PC-9 (cell line): ENCODE results near the gene ELAVL4. TPM values are rescaled to one million over a fixed set of nuclear protein-coding genes. Genes with fewer than 3 reads are reported as not detected.

Experiments
- BruUV-seq: library from RNA; stranded (reverse); fragments of 400-500 nt; replicated peaks from 2 replicates; lab custom pipeline; 2021; lab: Mats Ljungman, UMichigan
- CTCF ChIA-PET: fragments of 300-600 bp; sonication (Branson Sonifier 250); formaldehyde crosslinking; loops from one replicate; lab custom pipeline; 2022; ENCODE audit warnings: antibody characterized with exemption; lab: Charles Lee
- POLR2A ChIA-PET: fragments of 300-600 bp; sonication (Branson Sonifier 250); formaldehyde crosslinking; loops from one replicate; lab custom pipeline; 2022; ENCODE audit warnings: antibody characterized with exemption; ENCODE audit not compliant: unreplicated experiment; lab: Charles Lee
- DNase-seq, 2 experiments: peaks; one replicate each; pipeline versions ENCODE4 v3.0.0 to v3.0.0-alpha.2; 2015 to 2022; ENCODE audit warnings: mixed read lengths in 1 of 2
- H2AFZ ChIP-seq: fragments of 200-600 bp; sonication (generic); 2 replicates; pipeline ENCODE4 v1.8.1; 2017; ENCODE audit warnings: antibody characterized with exemption
- H3F3A ChIP-seq: fragments of 200-600 bp; sonication (generic); 2 replicates; pipeline ENCODE4 v1.8.1; 2017; ENCODE audit warnings: antibody characterized with exemption, mild to moderate bottlenecking, low read depth; ENCODE audit not compliant: insufficient read depth
- H3K27ac ChIP-seq: fragments of 200-600 bp; sonication (generic); 2 replicates; pipeline ENCODE4 v1.6.1; 2016; ENCODE audit warnings: mixed run types
- H3K27me3 ChIP-seq: fragments of 200-600 bp; sonication (generic); 2 replicates; pipeline ENCODE4 v1.6.1; 2016; ENCODE audit warnings: low read depth, mixed run types; ENCODE audit not compliant: insufficient read depth
- H3K36me3 ChIP-seq: fragments of 200-600 bp; sonication (generic); 2 replicates; pipeline ENCODE4 v1.6.1; 2016; ENCODE audit warnings: low read depth, mixed run types
- H3K4me1 ChIP-seq: fragments of 200-600 bp; sonication (generic); replicated peaks from 2 replicates; pipeline ENCODE4 v1.6.1; 2016; ENCODE audit warnings: mixed run types; ENCODE audit not compliant: insufficient read depth
- H3K4me2 ChIP-seq: fragments of 200-600 bp; sonication (generic); 2 replicates; pipeline ENCODE4 v1.6.1; 2017; ENCODE audit warnings: mixed run types
- H3K4me3 ChIP-seq: fragments of 200-600 bp; sonication (generic); 2 replicates; pipeline ENCODE4 v1.6.1; 2016; ENCODE audit warnings: mixed run types
- H3K79me2 ChIP-seq: fragments of 200-600 bp; sonication (generic); 2 replicates; pipeline ENCODE4 v1.6.1; 2017; ENCODE audit warnings: low read depth, mixed run types
- H3K9me2 ChIP-seq: fragments of 200-600 bp; sonication (generic); 2 replicates; pipeline ENCODE4 v1.8.1; 2017; ENCODE audit warnings: mild to moderate bottlenecking; ENCODE audit not compliant: insufficient read depth
- H3K9me3 ChIP-seq: fragments of 200-600 bp; sonication (generic); 2 replicates; pipeline ENCODE4 v1.8.1; 2016; ENCODE audit warnings: low read depth; ENCODE audit not compliant: insufficient read depth
- H4K20me1 ChIP-seq: fragments of 200-600 bp; sonication (generic); 2 replicates; pipeline ENCODE4 v1.8.1; 2017; ENCODE audit not compliant: insufficient read depth
- CTCF ChIP-seq: fragments of 200-600 bp; sonication (generic); conservative IDR thresholded peaks from 2 replicates; pipeline ENCODE4 v1.6.1; 2017; ENCODE audit warnings: mixed run types, antibody characterized with exemption, mild to moderate bottlenecking, moderate library complexity
- EZH2 ChIP-seq: fragments of 200-600 bp; sonication (generic); IDR thresholded peaks from 2 replicates; pipeline ENCODE4 v1.8.0; 2017; ENCODE audit warnings: antibody characterized with exemption, low read depth
- intact Hi-C: fragments of 100-400 bp; cut with micrococcal nuclease; formaldehyde crosslinking; loops from one replicate; pipeline ENCODE4 v1.10.0; 2022; ENCODE audit not compliant: unreplicated experiment
- total RNA-seq: library from RNA; stranded (reverse); gene quantifications from 2 replicates; pipeline ENCODE4 v1.2.3, GENCODE V29; 2021

The ELAVL4 gene
- total RNA-seq, 1 experiment from 2014 or later = not detected

GRCh38 chr1:50197216-50197615 lies 88.5 kb downstream of the ELAVL4 start:
- H3K27me3 ChIP-seq = peaks cover 11% of the 10 kb centered on the region
- H3K27ac ChIP-seq = no peak overlapping the region
- H2AFZ ChIP-seq = no peak overlapping the region
- H3F3A ChIP-seq = no peaks in the 10 kb centered on the region
- POLR2A ChIA-PET = no interaction called here
- no peak overlapping the region for H3K4me2 ChIP-seq
- no peaks in the 10 kb centered on the region for H3K36me3 ChIP-seq
- H3K4me1 ChIP-seq = no peaks in the 10 kb centered on the region
- H3K79me2 ChIP-seq = no peaks in the 10 kb centered on the region
- intact Hi-C loops = no loop called here
- TF ChIP-seq EZH2 (no peak), CTCF (no peak)
- CTCF ChIA-PET = no interaction called here
- no TSS peak for BruUV-seq
- H4K20me1 ChIP-seq = no peaks in the 10 kb centered on the region; the same call in 1 of the 2 replicates
- no peaks in the 10 kb centered on the region for H3K9me3 ChIP-seq
- H3K9me2 ChIP-seq = no peaks in the 10 kb centered on the region
- DNase-seq = no peak
- no peak overlapping the region for H3K4me3 ChIP-seq

- Histone ChIP-seq H3K79me2 (no peaks in the 10 kb centered on the region), H3K9me2 (no peaks in the 10 kb centered on the region), H3K27ac (no peak overlapping the region), H3K9me3 (no peaks in the 10 kb centered on the region), H3F3A (no peaks in the 10 kb centered on the region), H3K4me3 (no peak overlapping the region), H3K36me3 (no peaks in the 10 kb centered on the region), H3K27me3 (peaks cover 22% of the 10 kb centered on the region; the same call in 1 of the 2 replicates), H3K4me1 (no peaks in the 10 kb centered on the region), H2AFZ (no peak overlapping the region), H3K4me2 (no peak overlapping the region), H4K20me1 (no peaks in the 10 kb centered on the region)
- no peak for DNase-seq
- BruUV-seq = no TSS peak
- POLR2A ChIA-PET = no interaction called here
- CTCF ChIA-PET = no interaction called here
- TF ChIP-seq EZH2 (no peak), CTCF (no peak)
- intact Hi-C loops = no loop called here
These were observed 99.6 kb downstream of the ELAVL4 start for GRCh38 chr1:50208315-50208714.

- TF ChIP-seq CTCF = no peak
- no peak for TF ChIP-seq EZH2
- no peak for DNase-seq
- no TSS peak for BruUV-seq
- intact Hi-C loops = no loop called here
- no peak overlapping the region for H3K27ac ChIP-seq
- no peaks in the 10 kb centered on the region for H3K36me3 ChIP-seq
- H3K79me2 ChIP-seq = no peaks in the 10 kb centered on the region
- H3K4me3 ChIP-seq = no peak overlapping the region
- H3K4me2 ChIP-seq = no peak overlapping the region
- ChIA-PET CTCF (no interaction called here), POLR2A (no interaction called here)
- H3K27me3 ChIP-seq = peaks cover 22% of the 10 kb centered on the region; the same call in 1 of the 2 replicates
- H3K4me1 ChIP-seq = no peaks in the 10 kb centered on the region
- H3F3A ChIP-seq = no peaks in the 10 kb centered on the region
- H2AFZ ChIP-seq = no peak overlapping the region
- no peaks in the 10 kb centered on the region for H4K20me1 ChIP-seq
- no peaks in the 10 kb centered on the region for H3K9me2 ChIP-seq
- no peaks in the 10 kb centered on the region for H3K9me3 ChIP-seq
These were observed 100.0 kb downstream of the ELAVL4 start for GRCh38 chr1:50208756-50209155.
